HUES48 (cell line): ENCODE measurements around the gene LRP6.
"Not testable (repeated sequence)": the region's sequence is repeated elsewhere in the genome, so short reads cannot be mapped to it uniquely, and the experiment has no call there.

Experiments used
- H3K27ac ChIP-seq: one replicate; pipeline ENCODE4 v1.7.0; 2013; ENCODE audit warnings: low read depth, low read length, inconsistent platforms
- H3K27me3 ChIP-seq: 2 replicates; pipeline ENCODE4 v1.6.1; 2013; ENCODE audit warnings: mild to moderate bottlenecking, low read length; ENCODE audit not compliant: control insufficient read depth, insufficient read depth
- H3K36me3 ChIP-seq: 2 replicates; pipeline ENCODE4 v1.6.1; 2013; ENCODE audit warnings: low read length; ENCODE audit not compliant: control insufficient read depth, insufficient read depth
- H3K4me1 ChIP-seq: 2 replicates; pipeline ENCODE4 v1.6.1; 2013; ENCODE audit warnings: mild to moderate bottlenecking, low read length; ENCODE audit not compliant: control insufficient read depth, insufficient read depth
- H3K4me3 ChIP-seq: 2 replicates; pipeline ENCODE4 v1.5.1; 2013; ENCODE audit warnings: mild to moderate bottlenecking, low read depth, low read length
- H3K9ac ChIP-seq: 2 replicates; pipeline ENCODE4 v1.6.1; 2013; ENCODE audit warnings: mild to moderate bottlenecking, low read depth, low read length, moderate library complexity
- H3K9me3 ChIP-seq: 2 replicates; pipeline ENCODE4 v1.6.1; 2013; ENCODE audit warnings: low read length; ENCODE audit not compliant: control insufficient read depth, insufficient read depth

The LRP6 gene

GRCh38 chr12:12126551-12126950 lies 140.3 kb downstream of the LRP6 start:
- H3K4me1 ChIP-seq: no peaks in the 10 kb centered on the region

GRCh38 chr12:12123036-12123604 lies 143.7 kb downstream of the LRP6 start:
- Histone ChIP-seq H3K4me1 (no peaks in the 10 kb centered on the region), H3K4me3 (no peak overlapping the region), H3K9ac (no peak overlapping the region), H3K9me3 (no peaks in the 10 kb centered on the region), H3K36me3 (peaks cover 91% of the 10 kb centered on the region), H3K27me3 (no peaks in the 10 kb centered on the region), H3K27ac (no peak overlapping the region)

More at GRCh38 chr12:12126551-12126950, 140.3 kb downstream of the LRP6 start:
- Histone ChIP-seq H3K9ac (no peak overlapping the region), H3K27me3 (no peaks in the 10 kb centered on the region), H3K4me3 (no peak overlapping the region), H3K27ac (no peak overlapping the region), H3K9me3 (no peaks in the 10 kb centered on the region), H3K36me3 (peaks cover 86% of the 10 kb centered on the region)

- Histone ChIP-seq H3K36me3 (peaks cover 74% of the 10 kb centered on the region), H3K27me3 (no peaks in the 10 kb centered on the region), H3K27ac (no peak overlapping the region), H3K9me3 (no peaks in the 10 kb centered on the region), H3K4me1 (no peaks in the 10 kb centered on the region), H3K4me3 (no peak overlapping the region), H3K9ac (no peak overlapping the region)
Measured at GRCh38 chr12:12121061-12121460, 145.8 kb downstream of the LRP6 start.

GRCh38 chr12:12116677-12117076 lies 150.2 kb downstream of the LRP6 start:
- no peak overlapping the region for H3K27ac ChIP-seq
- H3K9ac ChIP-seq: no peak overlapping the region
- no peaks in the 10 kb centered on the region for H3K4me1 ChIP-seq
- H3K36me3 ChIP-seq: peaks cover 33% of the 10 kb centered on the region
- H3K27me3 ChIP-seq: no peaks in the 10 kb centered on the region
- H3K9me3 ChIP-seq: no peaks in the 10 kb centered on the region
- no peak overlapping the region for H3K4me3 ChIP-seq

- Histone ChIP-seq H3K9ac (no peak overlapping the region), H3K27ac (no peak overlapping the region), H3K27me3 (no peaks in the 10 kb centered on the region), H3K9me3 (no peaks in the 10 kb centered on the region), H3K36me3 (peaks cover 21% of the 10 kb centered on the region), H3K4me1 (no peaks in the 10 kb centered on the region), H3K4me3 (no peak overlapping the region)
Measured at GRCh38 chr12:12115514-12115913, 151.3 kb downstream of the LRP6 start.

- not testable (repeated sequence) for H3K27me3 ChIP-seq, H3K4me1 ChIP-seq, H3K4me3 ChIP-seq, H3K9me3 ChIP-seq, H3K9ac ChIP-seq, H3K27ac ChIP-seq, H3K36me3 ChIP-seq
Measured at GRCh38 chr12:12110923-12111555, 155.8 kb downstream of the LRP6 start.

GRCh38 chr12:12108441-12109058 lies 158.3 kb downstream of the LRP6 start:
- no peak overlapping the region for H3K9ac ChIP-seq
- no peaks in the 10 kb centered on the region for H3K4me1 ChIP-seq
- H3K36me3 ChIP-seq: no peaks in the 10 kb centered on the region; the same call in 1 of the 2 replicates
- no peak overlapping the region for H3K4me3 ChIP-seq
- H3K9me3 ChIP-seq: no peaks in the 10 kb centered on the region; the same call in 1 of the 2 replicates
- H3K27ac ChIP-seq: no peak overlapping the region
- H3K27me3 ChIP-seq: no peaks in the 10 kb centered on the region

GRCh38 chr12:12107678-12108077 lies 159.2 kb downstream of the LRP6 start:
- H3K9ac ChIP-seq: no peak overlapping the region
- H3K4me1 ChIP-seq: no peaks in the 10 kb centered on the region
- H3K27ac ChIP-seq: no peak overlapping the region
- no peaks in the 10 kb centered on the region; the same call in 1 of the 2 replicates for H3K9me3 ChIP-seq
- no peaks in the 10 kb centered on the region for H3K27me3 ChIP-seq
- no peaks in the 10 kb centered on the region; the same call in 1 of the 2 replicates for H3K36me3 ChIP-seq
- H3K4me3 ChIP-seq: no peak overlapping the region

GRCh38 chr12:12099102-12099501 lies 167.7 kb downstream of the LRP6 start:
- Histone ChIP-seq H3K27ac (no peak overlapping the region), H3K36me3 (peaks cover 6% of the 10 kb centered on the region; the same call in 1 of the 2 replicates), H3K4me1 (no peaks in the 10 kb centered on the region), H3K9me3 (no peaks in the 10 kb centered on the region), H3K27me3 (no peaks in the 10 kb centered on the region), H3K4me3 (no peak overlapping the region), H3K9ac (no peak overlapping the region)

- H3K4me1 ChIP-seq: no peaks in the 10 kb centered on the region
- no peak overlapping the region for H3K9ac ChIP-seq
- H3K27me3 ChIP-seq: no peaks in the 10 kb centered on the region
- H3K9me3 ChIP-seq: no peaks in the 10 kb centered on the region
- H3K4me3 ChIP-seq: no peak overlapping the region
- no peak overlapping the region for H3K27ac ChIP-seq
- H3K36me3 ChIP-seq: peaks cover 6% of the 10 kb centered on the region; the same call in 1 of the 2 replicates
Measured at GRCh38 chr12:12098691-12099015, 168.2 kb downstream of the LRP6 start.

GRCh38 chr12:12097891-12098690 lies 168.8 kb downstream of the LRP6 start:
- Histone ChIP-seq H3K9ac (no peak overlapping the region), H3K9me3 (no peaks in the 10 kb centered on the region), H3K36me3 (peaks cover 6% of the 10 kb centered on the region; the same call in 1 of the 2 replicates), H3K27ac (no peak overlapping the region), H3K27me3 (no peaks in the 10 kb centered on the region), H3K4me1 (no peaks in the 10 kb centered on the region), H3K4me3 (no peak overlapping the region)
